Measurements from ENCODE around the gene THAP10. TPM values are rescaled to one million over a fixed set of nuclear protein-coding genes. Genes with fewer than 3 reads are reported as not detected.

Gene THAP10
- total and polyA plus RNA-seq, 11 donors, result 1.7 to 5.9 (median 5.1) TPM

- H3K4me1 ChIP-seq, result peaks cover 0 to 50% (median 24%) of the 10 kb centered on the region in 12 donors
- ATAC-seq (no peak), DNase-seq (no peak)
- intact Hi-C loops (cut with DNase I), result no loop called here
- WGBS, 4 donors, result 60 to 73% (median 68%) methylated on average over 7 of the region's 7 CpGs
- H3K4me3 ChIP-seq, result peak overlapping the region in 1 of 12 donors; percentile 9
- H3K9me3 ChIP-seq, result no peaks in the 10 kb centered on the region
- no peak for TF ChIP-seq POLR2A (IDR thresholded peaks at IDR 0.05)
- TF ChIP-seq CTCF (IDR thresholded peaks at IDR 0.05), result no peak
- H3K27ac ChIP-seq, result peak overlapping the region in 11 of 12 donors; percentile 48 to 96 (median 71)
- H3K27me3 ChIP-seq, result peaks cover 0 to 16% (median 0%) of the 10 kb centered on the region in 9 donors
- H3K36me3 ChIP-seq, result peaks cover 0 to 4% (median 0%) of the 10 kb centered on the region in 9 donors
Observed at GRCh38 chr15:70856177-70856883, 35.9 kb downstream of the THAP10 start.

- TF ChIP-seq CTCF (IDR thresholded peaks at IDR 0.05) (no peak), POLR2A (IDR thresholded peaks at IDR 0.05) (no peak)
- DNase-seq (no peak), ATAC-seq (no peak)
- H3K27ac ChIP-seq, result peak overlapping the region in 10 of 12 donors; percentile 69 to 96 (median 88)
- no peak overlapping the region for H3K4me3 ChIP-seq
- 79 to 96% (median 89%) methylated on average over 2 of the region's 2 CpGs for WGBS, 4 donors
- H3K9me3 ChIP-seq, result no peaks in the 10 kb centered on the region
- peaks cover 0 to 56% (median 24%) of the 10 kb centered on the region in 12 donors for H3K4me1 ChIP-seq
- H3K27me3 ChIP-seq, result peaks cover 0 to 16% (median 0%) of the 10 kb centered on the region in 9 donors
- peaks cover 0 to 10% (median 2%) of the 10 kb centered on the region in 9 donors for H3K36me3 ChIP-seq
- intact Hi-C loops (cut with DNase I), result no loop called here
Observed at GRCh38 chr15:70855764-70856163, 36.5 kb downstream of the THAP10 start.

- Histone ChIP-seq H3K9me3 (no peaks in the 10 kb centered on the region), H3K27ac (peak overlapping the region; percentile 75 to 96 (median 90)), H3K4me3 (peak overlapping the region in 11 of 12 donors; percentile 69 to 97 (median 82)), H3K4me1 (peaks cover 0 to 62% (median 24%) of the 10 kb centered on the region in 12 donors), H3K36me3 (peaks cover 0 to 18% (median 3%) of the 10 kb centered on the region in 9 donors), H3K27me3 (peaks cover 0 to 16% (median 0%) of the 10 kb centered on the region in 9 donors)
- ATAC-seq (peak in 3 of 4 donors; percentile 2 to 21 (median 4)), DNase-seq (no peak)
- peak in 4 of 12 donors; percentile 21 to 38 (median 26) for TF ChIP-seq CTCF (IDR thresholded peaks at IDR 0.05)
- TF ChIP-seq POLR2A (IDR thresholded peaks at IDR 0.05), result no peak
- 38 to 55% (median 50%) methylated on average over 4 of the region's 4 CpGs for WGBS, 4 donors
- intact Hi-C loops (cut with DNase I), result no loop called here
Observed at GRCh38 chr15:70854666-70854976, 37.6 kb downstream of the THAP10 start.

GRCh38 chr15:70853973-70854665 is 38.1 kb downstream of the THAP10 start, which contains the start of gene LARP6:
TSS of gene LARP6 (minus strand) at chr15:70854157. CDS start at chr15:70854088, 69 bp downstream.
- 1 to 6% (median 4%) methylated on average over 10 to 78 of the region's 78 CpGs for WGBS, 4 donors
- peak; percentile 72 to 82 (median 76) for DNase-seq
- ATAC-seq, result peak; percentile 29 to 82 (median 68)

More at GRCh38 chr15:70853973-70854665, 38.1 kb downstream of the THAP10 start, which contains the start of gene LARP6:
- H3K4me3 ChIP-seq, result peak within 1 kb of the TSS; percentile 69 to 97 (median 82)
- intact Hi-C loops (cut with DNase I), result no loop called here
- peaks cover 0 to 57% (median 24%) of the 10 kb centered on the region in 12 donors for H3K4me1 ChIP-seq
- TF ChIP-seq POLR2A (IDR thresholded peaks at IDR 0.05) (peak in 1 of 2 donors; percentile 68), CTCF (IDR thresholded peaks at IDR 0.05) (no peak)
- H3K9me3 ChIP-seq, result no peaks in the 10 kb centered on the region
- peaks cover 0 to 16% (median 0%) of the 10 kb centered on the region in 9 donors for H3K27me3 ChIP-seq
- peak within 1 kb of the TSS; percentile 75 to 96 (median 90) for H3K27ac ChIP-seq
- peaks cover 0 to 18% (median 3%) of the 10 kb centered on the region in 9 donors for H3K36me3 ChIP-seq

All from heart left ventricle (tissue), 16 donors.